Activated CD4-positive, alpha-beta T cell treated with anti-CD3 and anti-CD28 coated beads for 48 hours (primary cell): ENCODE data around the gene PES1.
"Not testable (repeated sequence)": the region's sequence is repeated elsewhere in the genome, so short reads cannot be mapped to it uniquely, and the experiment has no call there.

Source experiments
- DNase-seq: peaks from one replicate; pipeline ENCODE4 v3.0.0-alpha.2; 2020

The PES1 gene

DNA sequence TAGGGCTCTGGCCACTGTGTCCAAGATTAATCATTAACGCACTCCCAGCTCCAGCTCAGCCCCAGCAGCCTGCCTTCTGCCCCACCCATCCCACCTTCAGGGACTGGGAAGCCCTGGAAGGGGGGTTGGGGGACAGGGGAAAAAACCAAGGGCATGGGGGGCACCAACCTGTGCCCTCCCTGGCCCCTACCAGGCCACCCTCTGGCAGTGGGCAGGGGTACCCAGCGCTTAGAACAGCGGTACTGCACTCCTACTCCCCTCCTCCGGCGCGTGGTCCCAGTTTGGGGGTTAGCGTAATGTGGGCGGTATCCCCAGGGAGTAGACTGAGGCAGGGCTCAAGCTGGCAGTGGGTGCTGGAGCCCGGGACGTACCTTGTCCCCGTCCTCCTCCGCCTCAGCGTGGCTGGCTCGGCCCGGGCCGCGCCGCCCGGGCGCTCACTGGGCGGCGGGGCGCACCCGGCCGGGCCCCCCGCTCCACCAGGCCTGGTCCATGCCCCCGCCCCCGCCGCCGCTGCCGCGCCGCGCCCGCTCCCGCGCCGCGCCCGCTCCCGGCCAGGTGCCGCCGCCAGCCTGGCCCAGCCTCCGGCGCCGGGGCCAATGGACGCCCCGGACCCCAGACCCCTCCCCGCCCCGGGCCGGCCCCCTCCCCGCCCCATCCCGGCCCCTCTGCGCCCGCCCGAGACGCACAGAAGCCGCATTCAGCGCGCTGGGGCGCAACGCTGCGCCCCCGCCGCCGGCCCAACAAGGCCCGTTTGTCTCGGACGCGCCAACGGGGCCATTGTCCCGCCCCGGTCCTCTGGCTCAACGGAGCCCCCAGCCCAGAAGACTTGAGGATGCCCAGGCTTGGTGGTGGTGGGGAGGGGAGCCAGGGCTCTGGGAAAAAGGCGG lies 17.4 kb downstream of the PES1 start, which contains the start of gene GAL3ST1:
TSS of gene GAL3ST1 (minus strand) at position 571 of the 887 bp plus-strand sequence. CDS start 17,273 bp downstream, outside the sequence.
- no peak for DNase-seq

DNA sequence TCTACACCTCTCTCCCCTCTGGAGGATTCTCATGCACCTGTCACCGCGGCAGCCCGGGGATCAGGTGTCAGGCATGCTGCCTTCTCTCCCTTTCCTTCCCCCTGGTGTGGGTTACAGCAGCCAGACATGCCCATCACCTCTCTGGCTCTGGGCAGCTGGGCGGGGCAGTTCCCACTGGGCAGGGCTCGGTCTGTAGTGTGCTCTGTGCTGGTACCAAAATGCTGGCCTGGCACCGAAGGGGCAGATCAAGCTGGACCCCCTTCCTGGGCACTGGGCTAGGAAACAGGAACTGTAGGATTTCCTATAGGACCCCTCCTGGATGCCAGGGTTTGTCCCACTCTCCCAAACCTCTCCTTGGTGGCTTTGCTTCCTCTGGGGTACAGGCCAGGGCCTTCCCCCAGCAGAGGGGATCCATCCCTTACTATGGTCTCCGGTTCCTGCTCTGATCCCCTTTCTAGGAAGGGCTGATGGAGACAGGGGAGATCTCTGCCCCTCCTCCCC lies 18.1 kb downstream of the PES1 start:
- DNase-seq = no peak

DNA sequence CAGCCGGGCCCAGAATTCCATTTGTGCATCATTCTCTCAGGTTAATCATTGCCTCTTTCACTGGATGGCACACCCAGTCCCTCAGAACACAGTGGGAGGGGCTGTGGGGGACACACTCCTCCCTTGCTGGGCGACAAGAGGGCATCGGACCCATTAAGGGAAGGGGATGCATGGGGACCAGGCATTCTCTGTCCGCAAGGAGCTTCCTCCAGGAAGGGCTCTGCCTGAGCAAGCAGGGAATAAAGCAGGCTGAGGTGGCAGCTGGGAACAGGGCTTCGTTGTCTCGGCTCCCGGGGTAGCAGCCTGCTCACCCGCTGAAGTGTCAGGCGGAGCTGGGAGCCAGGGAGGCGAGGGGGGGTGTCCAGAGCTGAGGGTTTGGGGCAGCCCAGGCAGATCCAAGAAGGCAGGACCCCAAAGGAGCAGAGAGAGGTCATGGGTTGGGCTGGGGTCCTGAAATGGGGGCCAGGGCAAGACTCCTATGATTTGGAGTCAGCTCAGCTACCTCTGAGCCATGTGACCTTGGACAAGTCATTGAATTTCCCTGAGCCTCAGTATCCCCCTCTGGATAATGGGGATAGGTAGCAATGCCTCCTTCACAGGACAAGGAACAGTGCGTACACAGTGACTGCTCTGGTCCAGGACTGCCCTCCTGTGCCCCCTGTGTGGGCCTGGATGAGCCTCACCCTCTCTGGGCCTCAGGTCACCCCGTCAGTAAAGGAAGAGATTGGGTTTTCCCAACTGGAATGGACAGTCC lies 18.7 kb downstream of the PES1 start:
- DNase-seq = no peak

DNA sequence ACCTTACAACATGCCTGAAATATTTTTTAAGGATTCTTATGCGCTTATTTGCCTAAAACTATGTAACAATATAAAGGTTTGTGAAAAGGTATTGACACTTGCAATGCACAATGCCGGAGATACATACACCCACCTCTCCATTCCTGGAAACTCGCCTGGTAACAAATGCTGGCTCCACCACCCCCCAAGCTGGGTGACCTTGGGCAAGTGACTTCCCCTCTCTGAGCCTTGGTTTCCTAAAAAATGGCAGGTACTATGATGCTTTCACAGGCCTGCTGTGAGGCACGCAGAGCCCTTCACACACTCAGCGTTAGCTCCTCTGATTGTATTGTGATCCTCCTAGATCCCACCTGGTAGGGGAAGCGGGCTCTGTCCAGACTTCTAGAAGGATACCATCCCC lies 19.5 kb downstream of the PES1 start:
- DNase-seq = no peak

DNA sequence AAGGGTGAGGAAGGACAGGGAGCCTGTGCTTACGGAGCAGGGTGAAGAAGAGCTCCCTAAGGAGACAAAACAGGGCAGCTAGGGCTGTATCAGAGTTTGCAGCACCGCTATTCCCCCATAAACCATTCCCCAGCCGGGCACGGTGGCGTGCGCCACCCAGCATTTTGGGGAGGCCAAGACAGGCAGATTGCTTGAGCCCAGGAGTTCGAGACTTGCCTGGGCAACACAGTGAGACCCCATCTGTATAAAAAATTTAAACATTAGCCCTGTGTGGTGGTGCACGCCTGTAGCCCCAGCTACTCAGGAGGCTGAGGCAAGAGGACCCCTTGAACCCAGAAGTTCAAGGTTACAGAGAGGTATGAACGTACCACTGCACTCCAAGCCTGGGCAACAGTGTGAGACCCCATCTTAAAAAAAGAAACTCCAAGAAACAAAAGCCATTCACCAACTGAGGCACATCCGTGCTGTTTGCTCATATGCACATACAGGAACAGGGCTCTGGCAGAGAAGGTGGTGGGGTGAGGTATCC lies 22.0 kb downstream of the PES1 start:
- no peak for DNase-seq

DNA sequence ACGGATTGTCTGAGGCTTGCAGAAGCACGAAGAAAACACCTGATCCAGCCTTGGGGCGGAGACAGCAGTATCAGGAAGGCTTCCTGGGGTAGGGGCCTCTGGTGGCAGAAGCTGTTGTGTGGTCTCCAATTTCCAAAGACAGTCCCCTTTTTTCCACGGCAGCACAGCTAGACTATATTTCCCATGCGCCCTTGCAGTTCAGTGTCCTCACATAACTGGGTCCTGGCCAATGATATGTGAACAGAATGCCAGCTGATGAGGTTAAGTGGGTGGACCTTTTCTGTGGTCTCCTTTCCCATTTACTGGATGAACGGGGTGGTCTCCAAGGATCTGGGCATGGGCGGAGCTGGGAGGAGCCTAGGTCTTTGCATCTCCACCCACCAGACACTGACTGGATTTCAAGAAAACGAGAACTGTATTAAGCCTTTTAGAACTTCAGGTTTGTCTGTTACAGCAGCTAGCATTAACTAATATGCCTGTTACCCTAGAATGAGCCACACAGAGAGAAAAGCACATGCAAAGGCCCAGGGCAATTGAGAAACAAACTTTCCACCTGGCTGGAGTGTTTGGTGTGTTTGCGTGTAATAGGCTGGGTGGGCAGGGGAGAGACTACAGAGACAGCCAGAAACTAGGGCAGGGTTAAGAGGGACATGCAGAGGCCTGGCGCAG lies 23.4 kb downstream of the PES1 start:
- DNase-seq = no peak

DNA sequence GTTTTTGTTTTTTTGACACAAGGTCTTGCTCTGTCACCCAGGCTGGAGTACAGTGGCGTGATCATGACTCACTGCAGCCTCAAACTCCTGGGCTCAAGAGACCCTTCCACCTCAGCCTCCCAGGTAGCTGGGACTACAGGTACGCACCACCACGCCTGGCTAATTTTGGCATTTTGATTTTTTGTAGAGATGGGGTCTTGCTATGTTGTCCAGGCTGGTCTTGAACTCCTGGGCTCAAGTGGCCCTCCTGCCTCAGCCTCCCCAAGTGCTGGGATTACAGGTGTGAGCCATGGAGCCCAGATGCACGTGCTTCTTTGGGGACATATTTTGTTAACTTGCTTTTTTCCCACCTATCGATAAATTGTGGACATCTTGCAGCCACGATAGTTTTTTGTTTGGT lies 24.4 kb downstream of the PES1 start:
- DNase-seq = not testable (repeated sequence)

DNA sequence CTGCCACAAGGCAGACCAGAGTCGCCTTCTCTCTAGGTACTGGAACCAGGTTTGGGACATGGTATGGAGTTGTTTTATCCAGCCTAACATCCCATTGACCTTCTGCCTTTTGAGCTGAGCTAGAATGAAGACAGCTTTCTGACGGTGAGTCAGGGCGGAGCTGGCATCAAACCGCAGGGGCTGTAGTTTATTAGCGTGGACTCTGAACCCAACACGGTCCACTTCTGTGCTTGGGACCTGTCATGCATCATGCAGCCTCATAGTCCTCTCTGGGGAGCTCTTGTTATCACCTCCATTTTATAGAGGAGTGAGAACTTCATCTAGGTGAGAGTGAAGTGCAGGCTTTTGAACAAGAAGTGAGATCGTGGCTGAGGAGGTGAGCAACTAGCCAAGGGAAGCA lies 25.6 kb downstream of the PES1 start:
- DNase-seq = no peak

DNA sequence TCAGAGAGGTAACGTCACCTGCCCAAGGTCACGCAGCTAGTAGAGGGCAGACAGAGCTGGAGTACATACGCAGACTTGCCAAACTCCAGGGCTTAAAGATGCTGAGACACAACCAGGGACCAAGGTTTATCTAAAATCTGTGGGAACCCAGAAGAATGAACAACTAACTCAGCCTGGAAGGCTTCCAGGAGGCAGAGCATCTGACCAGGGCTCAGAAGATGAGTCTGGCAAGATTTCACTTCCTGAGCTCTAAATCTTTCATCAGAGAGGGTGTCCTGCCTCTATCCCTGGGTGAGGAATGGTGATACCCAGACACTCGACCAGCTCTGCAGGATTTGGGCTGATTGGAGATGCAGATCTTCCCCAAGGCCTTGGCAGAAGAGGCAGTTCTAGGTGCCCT lies 26.4 kb downstream of the PES1 start:
- no peak for DNase-seq

DNA sequence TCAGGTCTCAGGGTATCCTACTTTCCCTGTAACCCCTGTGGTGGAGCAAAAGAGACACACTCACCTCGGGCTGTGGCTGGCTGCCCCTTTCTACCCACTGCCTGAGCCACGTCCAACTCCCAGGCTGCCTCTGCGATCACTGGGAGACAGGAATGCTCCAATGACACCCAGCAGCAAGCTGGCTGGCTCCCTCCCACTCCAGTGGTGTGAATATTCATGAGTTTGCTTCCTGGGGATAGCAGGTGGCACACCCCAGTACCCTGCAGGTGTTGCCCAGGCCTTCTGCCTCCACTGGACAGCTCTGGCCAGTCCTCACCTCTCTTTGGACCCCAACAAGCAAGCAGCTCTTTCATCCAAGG lies 27.0 kb downstream of the PES1 start:
- DNase-seq = no peak

DNA sequence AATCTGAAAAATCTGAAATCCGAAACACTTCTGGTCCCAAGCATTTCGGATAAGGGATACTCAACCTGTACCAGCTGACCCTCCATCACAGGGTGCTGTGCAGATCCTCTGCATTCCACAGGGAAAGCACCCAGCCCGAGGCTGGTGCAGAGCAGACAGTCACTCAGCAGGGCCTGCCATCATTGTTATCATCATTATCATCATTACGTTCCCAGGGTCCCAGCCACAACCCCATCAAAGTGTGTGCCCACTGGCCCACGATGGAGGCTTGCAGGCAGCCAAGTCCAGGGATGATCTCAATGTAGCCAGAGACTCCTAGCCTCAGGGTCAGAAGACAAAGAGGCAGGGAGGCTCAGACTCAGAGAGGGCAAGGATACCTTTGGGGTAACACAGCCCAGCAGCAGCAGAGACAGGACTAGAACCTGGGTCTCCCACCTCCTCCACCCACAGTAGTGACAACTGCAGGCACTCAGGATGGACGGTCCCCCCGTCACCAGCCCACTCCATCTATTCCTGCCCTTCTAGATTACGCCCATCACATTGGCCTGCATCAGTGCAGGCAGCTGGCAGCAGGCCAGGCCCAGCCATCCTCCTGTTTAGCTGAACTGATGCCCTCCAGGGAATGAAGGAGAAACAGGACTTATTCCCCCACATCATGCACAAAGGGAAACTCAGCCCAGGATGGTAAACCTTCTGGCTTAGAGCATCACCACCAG lies 27.5 kb downstream of the PES1 start:
- no peak for DNase-seq

DNA sequence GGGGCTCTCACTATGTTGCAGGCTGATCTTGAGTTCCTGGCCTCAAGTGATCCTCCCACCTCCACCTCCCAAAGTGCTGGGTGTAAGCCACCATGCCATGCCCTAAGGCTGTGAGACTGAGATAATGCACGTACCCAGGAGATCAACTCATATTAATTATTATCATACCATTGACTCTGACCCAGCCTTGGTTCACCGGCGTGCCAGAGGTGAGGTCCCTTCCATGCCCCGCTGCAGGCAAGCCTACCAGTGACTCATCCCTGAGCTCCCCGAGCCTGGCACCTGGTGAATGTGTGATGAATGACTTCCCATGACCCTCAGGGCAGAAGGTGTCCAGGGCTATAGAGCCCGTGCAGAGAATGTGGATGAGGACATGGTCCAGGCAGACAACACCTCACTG lies 29.3 kb downstream of the PES1 start:
- no peak for DNase-seq

DNA sequence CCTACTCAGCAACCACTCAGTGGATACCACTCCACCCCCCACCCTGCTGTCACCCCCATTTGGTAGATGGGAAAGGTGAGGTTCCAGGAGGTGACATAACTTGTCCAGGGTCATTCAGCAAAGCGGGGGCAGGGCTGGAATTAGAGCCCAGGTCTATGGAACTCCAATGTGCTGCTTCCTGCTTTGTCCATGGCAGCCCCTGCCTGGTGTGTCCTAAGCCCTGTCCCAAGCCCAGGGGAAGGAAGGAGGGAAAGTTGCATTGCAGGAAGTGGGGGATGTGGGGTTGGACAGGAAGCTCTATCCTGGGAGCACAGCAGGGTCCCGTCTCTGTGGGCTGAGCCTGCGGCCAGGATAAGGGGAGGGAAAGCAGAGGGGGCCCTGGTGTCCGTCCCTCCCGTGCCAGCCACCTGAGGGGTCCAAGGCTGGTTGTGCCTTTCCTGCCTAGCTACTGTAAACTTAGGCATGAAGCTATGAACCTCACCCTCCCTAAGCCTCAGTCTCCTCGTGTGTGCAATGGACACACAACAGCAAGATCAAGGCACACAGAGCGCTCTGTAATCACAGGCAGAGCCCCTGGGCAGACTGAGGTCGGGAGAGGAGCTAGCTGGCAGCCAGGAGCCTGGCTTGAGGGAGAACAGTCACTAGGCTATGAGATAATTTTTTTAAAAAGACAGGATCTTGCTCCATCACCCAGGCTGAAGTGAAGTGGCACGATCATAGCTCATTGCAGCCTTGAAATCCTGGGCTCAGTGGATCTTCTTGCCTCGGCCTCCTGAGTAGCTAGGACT lies 30.1 kb downstream of the PES1 start:
- no peak for DNase-seq

DNA sequence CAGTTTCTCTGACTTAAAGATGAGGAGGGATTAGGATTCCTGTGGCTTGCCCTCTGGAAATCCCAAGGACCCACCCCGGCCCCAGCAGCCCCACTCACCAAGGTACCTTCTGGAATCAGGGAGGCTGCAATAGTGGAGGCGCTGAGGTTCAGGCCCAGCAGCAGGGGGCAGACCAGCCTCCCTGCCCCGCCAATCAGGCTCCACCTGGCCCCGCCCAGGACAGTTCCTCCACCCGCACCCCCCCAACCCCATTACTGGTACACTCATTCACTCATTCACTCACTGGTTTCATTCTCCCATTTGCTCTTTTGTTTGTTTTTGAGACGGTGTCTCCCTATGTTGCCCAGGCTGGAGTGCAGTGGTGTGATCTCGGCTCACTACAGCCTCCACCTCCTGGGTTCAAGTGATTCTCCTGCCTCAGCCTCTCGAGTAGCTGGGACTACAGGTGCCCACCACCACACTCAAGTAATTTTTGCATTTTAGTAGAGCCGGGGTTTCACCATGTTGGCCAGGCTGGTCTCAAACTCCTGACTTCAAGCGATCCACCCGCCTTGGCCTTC lies 31.0 kb downstream of the PES1 start:
- DNase-seq = peak; percentile 59

DNA sequence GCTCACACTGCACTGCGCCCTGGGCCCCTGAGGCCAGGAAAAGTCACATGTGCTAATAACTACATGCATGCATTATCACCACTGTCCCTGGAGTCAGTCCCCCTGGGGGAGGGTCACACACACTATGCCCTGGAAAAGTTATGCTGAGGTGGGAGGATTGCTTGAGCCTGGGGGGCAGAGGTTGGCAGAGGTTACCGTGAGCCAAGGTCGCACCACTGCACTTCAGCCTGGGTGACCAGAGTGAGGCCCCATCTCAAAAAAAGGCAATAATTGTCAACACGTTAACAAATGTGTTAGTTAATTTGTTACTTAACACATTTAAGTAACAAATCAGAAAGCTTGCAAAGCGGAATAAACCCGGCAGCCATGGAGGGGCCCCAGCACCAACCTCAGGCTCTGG lies 31.8 kb downstream of the PES1 start:
- DNase-seq = no peak

DNA sequence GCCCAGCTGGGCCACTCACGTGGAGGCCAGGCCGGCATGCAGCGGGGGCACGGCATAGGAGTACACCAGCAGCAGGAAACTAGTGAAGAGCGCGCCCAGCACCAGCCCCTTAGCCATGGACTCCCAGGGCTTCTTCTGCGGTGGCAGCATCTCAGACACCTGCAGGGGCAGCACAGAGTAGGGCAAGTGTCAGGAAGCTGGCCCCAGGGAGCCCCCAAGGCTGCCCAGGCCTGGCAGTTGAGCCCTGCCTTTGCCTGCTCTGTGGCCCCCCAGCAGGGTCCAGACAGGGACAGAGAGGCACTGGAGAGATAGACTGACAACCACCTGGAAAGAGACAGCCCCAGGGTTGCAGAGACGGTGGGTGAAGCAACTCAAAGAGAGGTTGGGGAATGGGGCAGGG lies 34.5 kb downstream of the PES1 start:
- DNase-seq = no peak

DNA sequence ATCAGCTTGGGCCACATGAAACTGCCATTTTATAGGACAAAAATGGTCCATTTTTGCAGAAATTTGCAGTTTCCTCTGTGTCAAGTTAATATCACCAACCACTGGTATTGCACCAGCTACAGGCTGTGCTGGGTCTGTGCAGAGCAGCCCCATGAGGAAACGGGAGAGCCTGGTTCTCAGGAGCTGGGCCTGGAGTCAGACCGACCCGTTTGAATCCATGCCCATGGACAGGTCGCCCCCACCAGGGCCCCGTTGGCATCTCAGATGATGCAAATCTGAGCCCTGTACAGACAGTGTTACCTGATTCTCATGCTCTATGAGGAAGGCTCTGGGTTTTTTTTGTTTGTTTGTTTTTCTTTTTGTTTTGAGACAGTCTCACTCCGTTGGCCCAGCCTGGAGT lies 35.3 kb downstream of the PES1 start:
- peak; percentile 17 for DNase-seq

DNA sequence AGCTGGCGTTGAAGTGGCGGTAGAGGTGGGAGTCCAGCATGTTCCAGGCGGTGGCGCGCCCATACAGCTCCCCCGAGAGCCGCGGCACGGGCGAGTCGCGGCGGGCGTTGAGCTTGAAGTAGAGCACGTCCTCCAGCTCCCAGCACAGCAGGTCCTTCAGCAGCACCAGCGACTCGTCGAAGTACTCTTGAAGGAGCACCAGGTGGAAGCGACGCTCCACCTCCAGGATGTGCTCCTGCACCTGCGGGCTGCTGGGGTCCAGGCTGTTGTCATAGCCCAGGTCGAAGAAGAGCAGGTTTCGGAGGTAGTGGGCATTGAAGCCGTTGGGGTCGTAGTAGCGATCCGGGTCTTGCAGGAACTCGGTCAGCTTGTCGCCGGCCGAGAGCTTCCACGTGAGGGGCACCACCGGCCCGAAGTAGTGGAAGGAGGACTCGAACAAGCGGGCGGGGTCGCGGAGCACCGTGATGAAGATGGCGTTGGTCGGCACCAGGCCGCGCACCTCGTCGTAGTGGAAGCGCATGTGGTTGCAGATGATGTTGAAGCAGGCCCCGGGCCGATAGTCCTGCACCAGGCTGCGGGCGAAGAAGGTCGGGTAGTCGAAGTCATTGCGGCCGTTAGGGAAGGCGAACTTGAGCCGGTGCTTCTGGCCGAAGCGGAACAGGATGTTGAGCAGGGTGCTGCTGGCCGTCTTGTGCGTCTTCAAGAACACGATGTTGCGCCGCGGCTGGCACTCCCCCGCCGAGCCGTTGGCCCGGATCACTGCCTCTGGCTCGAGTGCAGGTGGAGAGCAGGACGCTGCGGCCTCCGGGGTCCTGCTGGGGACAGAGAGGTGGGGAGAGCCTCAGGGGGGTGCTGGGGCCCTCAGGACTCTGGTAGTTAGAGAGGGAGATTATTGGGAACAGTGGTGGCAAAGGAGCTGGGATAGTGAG lies 36.2 kb downstream of the PES1 start:
- no peak for DNase-seq

DNA sequence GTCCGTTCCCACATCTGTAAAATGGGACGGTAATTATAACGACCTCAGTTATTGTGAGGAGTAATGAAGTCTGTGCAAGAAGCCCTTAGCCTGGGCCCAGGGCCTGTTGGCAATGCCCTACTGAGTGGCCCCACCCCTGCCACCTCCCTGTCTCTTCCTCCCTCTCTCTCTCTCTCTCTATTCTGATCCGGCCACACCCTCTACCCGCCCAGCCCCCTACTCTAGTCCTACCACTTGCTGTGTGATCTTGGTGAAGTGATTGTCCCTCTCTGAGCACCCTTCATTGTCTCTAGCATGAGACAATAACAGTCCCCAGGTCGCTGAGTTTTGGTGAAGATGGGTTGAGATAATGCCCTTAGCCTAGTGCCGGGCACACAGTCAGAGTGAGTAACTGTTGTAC lies 37.7 kb downstream of the PES1 start:
- no peak for DNase-seq

DNA sequence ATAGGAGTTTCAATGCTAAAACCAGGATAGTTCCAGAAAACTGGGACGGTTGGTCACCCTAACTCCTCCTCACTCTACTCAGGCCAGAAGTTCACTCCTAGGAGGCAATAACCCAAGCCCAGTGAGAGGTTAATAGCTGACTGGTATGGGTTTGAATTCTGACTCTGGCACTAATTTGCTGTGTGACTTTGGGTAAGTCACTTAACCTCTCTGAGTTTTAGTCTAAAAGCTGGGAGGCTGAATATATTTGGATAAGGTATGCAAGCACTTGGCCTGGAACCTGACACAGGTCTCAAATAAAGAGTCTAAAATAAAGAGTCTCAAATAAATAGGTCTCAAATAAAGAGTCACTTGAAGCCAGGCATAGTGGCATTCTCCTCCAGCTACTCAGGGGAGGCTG lies 39.0 kb downstream of the PES1 start:
- DNase-seq = no peak
